MM.1S (cell line): ENCODE data around the gene SECTM1.

ENCODE experiments used
- CTCF ChIP-seq: fragments of 300-600 bp; sonication (generic); IDR thresholded peaks from 2 replicates; pipeline ENCODE4 v1.5.1; 2016; ENCODE audit warnings: antibody characterized with exemption, low read length, mixed read lengths
- EZH2 ChIP-seq: fragments of 300-600 bp; sonication (generic); optimal IDR thresholded peaks from 2 replicates; pipeline ENCODE3; 2017; ENCODE audit warnings: low read depth, mild to moderate bottlenecking, antibody characterized with exemption, low read length, mixed read lengths

GRCh38 chr17:82303944-82304808, 29.4 kb downstream of the SECTM1 start:
- TF ChIP-seq CTCF = no peak
- TF ChIP-seq EZH2 = no peak
